ENCODE measurements around the gene GPR6.

The GPR6 gene, protein sequence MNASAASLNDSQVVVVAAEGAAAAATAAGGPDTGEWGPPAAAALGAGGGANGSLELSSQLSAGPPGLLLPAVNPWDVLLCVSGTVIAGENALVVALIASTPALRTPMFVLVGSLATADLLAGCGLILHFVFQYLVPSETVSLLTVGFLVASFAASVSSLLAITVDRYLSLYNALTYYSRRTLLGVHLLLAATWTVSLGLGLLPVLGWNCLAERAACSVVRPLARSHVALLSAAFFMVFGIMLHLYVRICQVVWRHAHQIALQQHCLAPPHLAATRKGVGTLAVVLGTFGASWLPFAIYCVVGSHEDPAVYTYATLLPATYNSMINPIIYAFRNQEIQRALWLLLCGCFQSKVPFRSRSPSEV
- long read RNA-seq, result 0 reads

DNA sequence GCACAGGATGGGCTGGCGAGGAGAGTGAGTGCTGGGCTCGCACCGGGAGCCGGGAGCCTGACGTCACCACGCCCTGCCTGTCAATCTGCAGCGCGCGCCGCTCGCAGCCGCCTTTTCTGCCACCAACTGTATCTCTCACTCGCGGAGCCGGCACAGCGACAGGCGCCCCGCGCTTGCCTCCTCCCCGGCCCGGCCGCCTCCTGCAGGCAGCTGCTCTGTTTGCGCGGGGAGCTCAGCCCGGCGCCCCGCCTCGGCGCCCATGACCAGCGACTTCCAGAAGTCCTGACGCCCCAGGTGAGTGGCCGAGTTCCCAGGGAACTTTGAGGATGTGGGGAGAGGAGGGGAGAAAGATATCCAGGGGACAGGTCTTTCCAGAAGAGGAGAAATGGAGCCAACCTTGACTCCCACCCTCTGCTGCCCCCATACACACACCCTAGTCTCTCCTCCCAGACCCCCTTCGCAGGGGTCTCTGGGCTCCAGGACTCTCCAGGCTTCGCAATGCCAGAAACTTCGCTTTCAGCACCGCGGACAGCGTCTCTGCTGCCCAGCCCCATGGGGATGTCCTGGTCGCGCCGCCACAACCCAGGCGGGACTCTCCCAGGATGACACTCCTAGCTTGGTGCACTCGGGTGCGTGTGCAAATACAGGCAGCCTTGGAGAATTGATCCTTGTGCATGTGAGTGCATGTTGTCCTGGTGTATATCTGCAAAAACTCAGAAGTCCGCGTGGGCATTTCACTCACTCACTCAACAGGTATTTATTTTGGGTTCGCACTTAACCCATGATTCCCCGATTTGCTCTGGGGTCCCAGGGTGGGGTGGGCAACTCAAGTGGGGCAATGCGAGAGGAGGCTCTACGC lies at the start of gene GPR6:
Gene GPR6, plus strand, starts transcription at position 138 of the 859 bp plus-strand sequence. CDS start 802 bp downstream, outside the sequence.
- H3K4me3 ChIP-seq (replicated peaks; ENCODE audit: insufficient read depth, low read length), result no peak within 1 kb of the TSS
- DNase-seq (ENCODE audit: low read depth in 1 of 2, low spot score in 1 of 2), result peak; percentile 3 to 40
- H3K27ac ChIP-seq (replicated peaks), result no peak within 1 kb of the TSS
- H3K27me3 ChIP-seq (ENCODE audit: insufficient read depth, poor library complexity, severe bottlenecking), result peaks cover 9% of the 10 kb centered on the region
- TF ChIP-seq, protein P1, sequence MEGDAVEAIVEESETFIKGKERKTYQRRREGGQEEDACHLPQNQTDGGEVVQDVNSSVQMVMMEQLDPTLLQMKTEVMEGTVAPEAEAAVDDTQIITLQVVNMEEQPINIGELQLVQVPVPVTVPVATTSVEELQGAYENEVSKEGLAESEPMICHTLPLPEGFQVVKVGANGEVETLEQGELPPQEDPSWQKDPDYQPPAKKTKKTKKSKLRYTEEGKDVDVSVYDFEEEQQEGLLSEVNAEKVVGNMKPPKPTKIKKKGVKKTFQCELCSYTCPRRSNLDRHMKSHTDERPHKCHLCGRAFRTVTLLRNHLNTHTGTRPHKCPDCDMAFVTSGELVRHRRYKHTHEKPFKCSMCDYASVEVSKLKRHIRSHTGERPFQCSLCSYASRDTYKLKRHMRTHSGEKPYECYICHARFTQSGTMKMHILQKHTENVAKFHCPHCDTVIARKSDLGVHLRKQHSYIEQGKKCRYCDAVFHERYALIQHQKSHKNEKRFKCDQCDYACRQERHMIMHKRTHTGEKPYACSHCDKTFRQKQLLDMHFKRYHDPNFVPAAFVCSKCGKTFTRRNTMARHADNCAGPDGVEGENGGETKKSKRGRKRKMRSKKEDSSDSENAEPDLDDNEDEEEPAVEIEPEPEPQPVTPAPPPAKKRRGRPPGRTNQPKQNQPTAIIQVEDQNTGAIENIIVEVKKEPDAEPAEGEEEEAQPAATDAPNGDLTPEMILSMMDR (IDR thresholded peaks at IDR 0.05; ENCODE audit: insufficient read depth, low read length), result no peak
- TF ChIP-seq, protein P2, sequence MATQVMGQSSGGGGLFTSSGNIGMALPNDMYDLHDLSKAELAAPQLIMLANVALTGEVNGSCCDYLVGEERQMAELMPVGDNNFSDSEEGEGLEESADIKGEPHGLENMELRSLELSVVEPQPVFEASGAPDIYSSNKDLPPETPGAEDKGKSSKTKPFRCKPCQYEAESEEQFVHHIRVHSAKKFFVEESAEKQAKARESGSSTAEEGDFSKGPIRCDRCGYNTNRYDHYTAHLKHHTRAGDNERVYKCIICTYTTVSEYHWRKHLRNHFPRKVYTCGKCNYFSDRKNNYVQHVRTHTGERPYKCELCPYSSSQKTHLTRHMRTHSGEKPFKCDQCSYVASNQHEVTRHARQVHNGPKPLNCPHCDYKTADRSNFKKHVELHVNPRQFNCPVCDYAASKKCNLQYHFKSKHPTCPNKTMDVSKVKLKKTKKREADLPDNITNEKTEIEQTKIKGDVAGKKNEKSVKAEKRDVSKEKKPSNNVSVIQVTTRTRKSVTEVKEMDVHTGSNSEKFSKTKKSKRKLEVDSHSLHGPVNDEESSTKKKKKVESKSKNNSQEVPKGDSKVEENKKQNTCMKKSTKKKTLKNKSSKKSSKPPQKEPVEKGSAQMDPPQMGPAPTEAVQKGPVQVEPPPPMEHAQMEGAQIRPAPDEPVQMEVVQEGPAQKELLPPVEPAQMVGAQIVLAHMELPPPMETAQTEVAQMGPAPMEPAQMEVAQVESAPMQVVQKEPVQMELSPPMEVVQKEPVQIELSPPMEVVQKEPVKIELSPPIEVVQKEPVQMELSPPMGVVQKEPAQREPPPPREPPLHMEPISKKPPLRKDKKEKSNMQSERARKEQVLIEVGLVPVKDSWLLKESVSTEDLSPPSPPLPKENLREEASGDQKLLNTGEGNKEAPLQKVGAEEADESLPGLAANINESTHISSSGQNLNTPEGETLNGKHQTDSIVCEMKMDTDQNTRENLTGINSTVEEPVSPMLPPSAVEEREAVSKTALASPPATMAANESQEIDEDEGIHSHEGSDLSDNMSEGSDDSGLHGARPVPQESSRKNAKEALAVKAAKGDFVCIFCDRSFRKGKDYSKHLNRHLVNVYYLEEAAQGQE (IDR thresholded peaks at IDR 0.05; ENCODE audit: insufficient replicate concordance, low read depth), result peak; percentile 99

DNA sequence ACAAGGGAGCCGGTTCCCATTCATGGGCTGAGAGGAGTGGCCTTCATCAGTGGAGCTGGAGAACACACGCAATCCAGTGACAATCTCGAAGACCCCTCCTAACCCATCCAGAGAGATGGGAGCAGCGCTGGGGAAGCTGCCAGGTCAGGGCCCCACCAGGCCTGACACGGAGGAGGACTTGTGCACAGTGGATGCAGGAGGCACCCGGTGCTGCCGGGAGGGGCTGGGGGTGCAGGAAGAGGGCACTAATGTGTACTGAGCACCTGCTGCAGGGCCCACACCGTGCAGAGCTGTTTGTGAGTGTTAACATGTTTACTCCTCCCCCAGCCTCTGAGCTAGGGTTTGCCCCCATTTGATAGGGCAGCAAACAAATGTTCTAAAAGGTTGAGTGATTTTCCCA lies 43.8 kb upstream of the GPR6 start:
- Histone ChIP-seq H3K27ac (replicated peaks) (no peak overlapping the region), H3K4me3 (replicated peaks; ENCODE audit: insufficient read depth, low read length) (no peak overlapping the region), H3K27me3 (ENCODE audit: insufficient read depth, poor library complexity, severe bottlenecking) (no peaks in the 10 kb centered on the region)
- no peak for TF ChIP-seq SPI1 (IDR thresholded peaks at IDR 0.05; ENCODE audit: borderline replicate concordance, low read depth)
- TF ChIP-seq POLR2AphosphoS5 (IDR thresholded peaks at IDR 0.05; ENCODE audit: low read depth), result no peak
- TF ChIP-seq, protein P2 (IDR thresholded peaks at IDR 0.05; ENCODE audit: insufficient replicate concordance, low read depth), result no peak
- no peak for TF ChIP-seq GABPA (IDR thresholded peaks at IDR 0.05; ENCODE audit: low read depth)
- TF ChIP-seq, protein P1 (IDR thresholded peaks at IDR 0.05; ENCODE audit: insufficient read depth, low read length), result no peak
- no peak for DNase-seq (ENCODE audit: low read depth in 1 of 2, low spot score in 1 of 2)

DNA sequence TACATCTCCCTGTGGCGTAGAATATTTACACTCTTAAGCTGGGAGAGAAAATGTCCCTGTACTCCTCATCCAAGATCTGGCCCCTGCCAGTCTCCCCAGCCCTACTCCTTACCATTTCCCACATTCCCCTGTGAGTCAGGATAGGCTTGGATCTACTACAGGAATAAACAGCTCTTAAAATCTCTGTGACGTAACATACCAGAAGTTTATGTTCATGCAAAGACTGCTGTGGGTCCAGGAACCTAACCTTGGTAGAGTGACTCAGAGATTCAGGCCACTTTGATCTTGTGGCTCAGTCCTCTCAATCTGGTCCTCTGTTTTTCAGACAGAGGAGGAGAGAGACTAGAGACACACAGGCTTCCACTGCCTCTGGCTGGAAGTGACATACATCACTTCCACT lies 38.5 kb upstream of the GPR6 start:
- TF ChIP-seq GABPA (IDR thresholded peaks at IDR 0.05; ENCODE audit: low read depth) (no peak), SPI1 (IDR thresholded peaks at IDR 0.05; ENCODE audit: borderline replicate concordance, low read depth) (no peak), POLR2AphosphoS5 (IDR thresholded peaks at IDR 0.05; ENCODE audit: low read depth) (no peak)
- TF ChIP-seq, protein P2 (IDR thresholded peaks at IDR 0.05; ENCODE audit: insufficient replicate concordance, low read depth), result no peak
- TF ChIP-seq, protein P1 (IDR thresholded peaks at IDR 0.05; ENCODE audit: insufficient read depth, low read length), result no peak
- H3K4me3 ChIP-seq (replicated peaks; ENCODE audit: insufficient read depth, low read length), result no peak overlapping the region
- no peaks in the 10 kb centered on the region for H3K27me3 ChIP-seq (ENCODE audit: insufficient read depth, poor library complexity, severe bottlenecking)
- DNase-seq (ENCODE audit: low read depth in 1 of 2, low spot score in 1 of 2), result no peak
- H3K27ac ChIP-seq (replicated peaks), result no peak overlapping the region
